T1000 (cell line): ENCODE measurements around the gene CFAP53.
"Not testable (repeated sequence)": the region's sequence is repeated elsewhere in the genome, so short reads cannot be mapped to it uniquely, and the experiment has no call there.

ENCODE experiments used
- DNase-seq: peaks from one replicate; lab custom pipeline; 2025; ENCODE audit warnings: mixed read lengths; lab: John Stamatoyannopoulos, UW

Gene CFAP53

GRCh38 chr18:50272568-50272967 lies 6.3 kb upstream of the CFAP53 start:
- DNase-seq, result no peak

GRCh38 chr18:50268022-50268747 lies 1.9 kb upstream of the CFAP53 start:
- DNase-seq, result peak; percentile 5

GRCh38 chr18:50262977-50263376 lies 3.3 kb downstream of the CFAP53 start:
- DNase-seq, result no peak

- DNase-seq, result no peak
These were observed 15.4 kb downstream of the CFAP53 start for GRCh38 chr18:50250935-50251334.

- DNase-seq, result no peak
These were observed 16.7 kb downstream of the CFAP53 start for GRCh38 chr18:50249576-50249975.

- no peak for DNase-seq
These were observed 18.7 kb downstream of the CFAP53 start for GRCh38 chr18:50247561-50247960.

GRCh38 chr18:50241768-50242167 lies 24.5 kb downstream of the CFAP53 start:
- not testable (repeated sequence) for DNase-seq

- no peak for DNase-seq
These were observed 26.2 kb downstream of the CFAP53 start for GRCh38 chr18:50240080-50240563.

- no peak for DNase-seq
These were observed 33.9 kb downstream of the CFAP53 start for GRCh38 chr18:50232419-50232818.

- DNase-seq, result no peak
These were observed 34.7 kb downstream of the CFAP53 start for GRCh38 chr18:50231621-50232020.

- DNase-seq, result not testable (repeated sequence)
These were observed 46.0 kb downstream of the CFAP53 start for GRCh38 chr18:50220249-50220648.

GRCh38 chr18:50218432-50219197 lies 47.7 kb downstream of the CFAP53 start:
- no peak for DNase-seq

- no peak for DNase-seq
These were observed 57.0 kb downstream of the CFAP53 start for GRCh38 chr18:50209311-50209710.

GRCh38 chr18:50207722-50208121 lies 58.6 kb downstream of the CFAP53 start:
- no peak for DNase-seq

- DNase-seq, result no peak
These were observed 62.3 kb downstream of the CFAP53 start for GRCh38 chr18:50203801-50204604.

- DNase-seq, result no peak
These were observed 64.7 kb downstream of the CFAP53 start for GRCh38 chr18:50201476-50202018.

GRCh38 chr18:50199921-50200320 lies 66.4 kb downstream of the CFAP53 start:
- no peak for DNase-seq

- no peak for DNase-seq
These were observed 66.9 kb downstream of the CFAP53 start for GRCh38 chr18:50199346-50199855.

GRCh38 chr18:50196261-50196660 lies 70.0 kb downstream of the CFAP53 start:
- DNase-seq, result no peak

- no peak for DNase-seq
These were observed 70.6 kb downstream of the CFAP53 start for GRCh38 chr18:50195689-50196088.

GRCh38 chr18:50194631-50195532 lies 71.4 kb downstream of the CFAP53 start, which contains the start of gene MYO5B:
TSS of gene MYO5B (minus strand) at chr18:50195147. CDS start at chr18:50194793, 354 bp downstream.
- no peak for DNase-seq
